Fibroblast of mammary gland (primary cell): ENCODE results near the gene APOBEC3A.

Experiments used
- DNase-seq: peaks from one replicate; pipeline ENCODE4 v3.0.0-alpha.2; 2010; ENCODE audit warnings: low read depth
- H3K4me3 ChIP-seq: 2 replicates; pipeline ENCODE4 v1.5.1; 2011; ENCODE audit warnings: low read depth, mild to moderate bottlenecking, low read length, moderate library complexity; ENCODE audit not compliant: control insufficient read depth
- TF ChIP-seq, protein P1 (sequence below): conservative IDR thresholded peaks from 2 replicates; pipeline ENCODE4 v1.5.1; 2011; ENCODE audit warnings: low read depth, low read length, inconsistent platforms; ENCODE audit not compliant: control insufficient read depth, insufficient read depth

The APOBEC3A gene

DNA sequence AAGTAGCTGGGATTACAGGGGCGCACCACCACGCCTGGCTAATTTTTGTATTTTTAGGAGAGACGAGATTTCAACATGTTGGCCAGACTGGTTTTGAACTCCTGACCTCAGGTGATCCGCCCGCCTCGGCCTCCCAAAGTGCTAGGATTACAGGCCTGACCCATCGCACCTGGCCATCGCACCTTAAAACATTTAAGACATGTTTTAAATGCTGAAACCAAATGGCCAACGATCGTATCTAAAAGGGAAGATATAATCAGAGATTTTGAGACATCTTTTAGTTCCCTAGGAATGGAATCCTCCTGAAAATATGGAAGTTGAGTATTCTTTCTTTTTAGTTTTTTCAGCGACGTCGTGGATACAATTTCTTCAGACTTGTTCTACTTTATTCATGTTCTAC, 21.8 kb upstream of the APOBEC3A start:
- no peak overlapping the region for H3K4me3 ChIP-seq
- TF ChIP-seq, protein P1, sequence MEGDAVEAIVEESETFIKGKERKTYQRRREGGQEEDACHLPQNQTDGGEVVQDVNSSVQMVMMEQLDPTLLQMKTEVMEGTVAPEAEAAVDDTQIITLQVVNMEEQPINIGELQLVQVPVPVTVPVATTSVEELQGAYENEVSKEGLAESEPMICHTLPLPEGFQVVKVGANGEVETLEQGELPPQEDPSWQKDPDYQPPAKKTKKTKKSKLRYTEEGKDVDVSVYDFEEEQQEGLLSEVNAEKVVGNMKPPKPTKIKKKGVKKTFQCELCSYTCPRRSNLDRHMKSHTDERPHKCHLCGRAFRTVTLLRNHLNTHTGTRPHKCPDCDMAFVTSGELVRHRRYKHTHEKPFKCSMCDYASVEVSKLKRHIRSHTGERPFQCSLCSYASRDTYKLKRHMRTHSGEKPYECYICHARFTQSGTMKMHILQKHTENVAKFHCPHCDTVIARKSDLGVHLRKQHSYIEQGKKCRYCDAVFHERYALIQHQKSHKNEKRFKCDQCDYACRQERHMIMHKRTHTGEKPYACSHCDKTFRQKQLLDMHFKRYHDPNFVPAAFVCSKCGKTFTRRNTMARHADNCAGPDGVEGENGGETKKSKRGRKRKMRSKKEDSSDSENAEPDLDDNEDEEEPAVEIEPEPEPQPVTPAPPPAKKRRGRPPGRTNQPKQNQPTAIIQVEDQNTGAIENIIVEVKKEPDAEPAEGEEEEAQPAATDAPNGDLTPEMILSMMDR = no peak
- no peak for DNase-seq

GRCh38 chr22:38936562-38936961, 20.8 kb upstream of the APOBEC3A start:
- no peak overlapping the region for H3K4me3 ChIP-seq
- DNase-seq = no peak
- TF ChIP-seq, protein P1 = no peak

GRCh38 chr22:38937036-38937435, 20.4 kb upstream of the APOBEC3A start:
- H3K4me3 ChIP-seq = no peak overlapping the region
- TF ChIP-seq, protein P1 = no peak
- no peak for DNase-seq

GRCh38 chr22:38937541-38937940, 19.9 kb upstream of the APOBEC3A start:
- TF ChIP-seq, protein P1 = no peak
- no peak overlapping the region for H3K4me3 ChIP-seq

GRCh38 chr22:38938221-38938620, 19.2 kb upstream of the APOBEC3A start:
- H3K4me3 ChIP-seq = no peak overlapping the region
- DNase-seq = no peak
- TF ChIP-seq, protein P1 = no peak

More at GRCh38 chr22:38937541-38937940, 19.9 kb upstream of the APOBEC3A start:
- DNase-seq = no peak

DNA sequence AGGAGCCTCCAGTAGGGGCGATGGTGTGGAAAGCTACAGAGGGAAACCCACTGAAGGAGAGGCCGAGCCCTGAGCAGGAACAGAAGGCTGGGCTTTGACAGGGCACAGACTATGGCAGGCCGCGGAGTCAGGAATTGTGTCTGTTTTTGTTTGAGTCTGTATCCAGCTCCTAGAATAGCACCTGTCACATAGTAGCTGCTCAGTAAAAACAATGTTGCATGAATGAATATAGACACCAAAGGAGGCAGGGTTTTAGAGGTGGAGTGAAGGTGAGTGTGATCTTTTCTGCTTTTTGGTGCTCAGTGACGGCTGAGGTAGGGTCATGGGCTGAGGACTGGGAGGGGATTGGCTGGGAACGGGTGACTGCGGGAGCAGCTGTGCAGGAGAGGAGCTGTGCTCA, 18.5 kb upstream of the APOBEC3A start:
- no peak overlapping the region for H3K4me3 ChIP-seq
- no peak for DNase-seq
- TF ChIP-seq, protein P1 = no peak

- no peak for DNase-seq
- H3K4me3 ChIP-seq = no peak overlapping the region
- TF ChIP-seq, protein P1 = no peak
These were observed 16.5 kb upstream of the APOBEC3A start for GRCh38 chr22:38940811-38941384.
